Stimulated activated naive CD4-positive, alpha-beta T cell treated with Interleukin-2 at 50 U/mL for 16 hours (primary cell): ENCODE measurements around the gene MLXIPL.
"Not testable (repeated sequence)": the region's sequence is repeated elsewhere in the genome, so short reads cannot be mapped to it uniquely, and the experiment has no call there.

Source experiments
- DNase-seq: peaks from one replicate; lab custom pipeline; 2025; lab: John Stamatoyannopoulos, UW

MLXIPL gene

DNA sequence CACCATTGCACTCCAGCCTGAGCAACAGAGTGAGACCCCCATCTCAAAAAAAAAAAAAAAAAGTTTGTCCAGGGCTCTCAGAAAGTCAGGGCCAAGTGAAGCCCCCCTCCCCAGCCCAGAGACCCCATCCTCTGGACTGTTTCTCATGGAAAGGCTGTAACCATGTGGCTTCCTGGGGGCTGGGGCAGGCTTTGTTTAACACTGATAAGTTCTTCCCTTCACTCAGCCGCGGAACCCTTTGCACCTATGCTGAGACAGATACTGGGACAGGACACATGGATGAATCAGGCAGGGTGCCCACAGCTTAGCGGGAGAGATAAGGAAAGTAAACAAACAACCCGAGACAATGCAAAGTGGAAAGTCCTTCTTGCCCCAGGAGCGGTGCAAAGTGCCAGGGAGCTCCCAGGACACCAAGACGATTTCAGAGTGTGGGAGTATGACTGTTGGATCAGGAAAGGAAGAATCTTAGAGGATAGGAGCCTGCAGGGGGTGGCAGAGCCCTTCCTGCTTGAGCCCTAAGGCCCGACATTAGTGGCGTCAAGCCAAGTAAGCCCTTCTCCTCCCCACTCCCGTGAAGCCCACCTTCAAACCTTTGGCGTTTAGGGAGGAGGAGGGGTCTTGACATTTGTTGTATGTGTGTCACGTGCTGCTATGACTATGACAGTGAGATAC, 11.6 kb downstream of the MLXIPL start:
- DNase-seq: no peak

DNA sequence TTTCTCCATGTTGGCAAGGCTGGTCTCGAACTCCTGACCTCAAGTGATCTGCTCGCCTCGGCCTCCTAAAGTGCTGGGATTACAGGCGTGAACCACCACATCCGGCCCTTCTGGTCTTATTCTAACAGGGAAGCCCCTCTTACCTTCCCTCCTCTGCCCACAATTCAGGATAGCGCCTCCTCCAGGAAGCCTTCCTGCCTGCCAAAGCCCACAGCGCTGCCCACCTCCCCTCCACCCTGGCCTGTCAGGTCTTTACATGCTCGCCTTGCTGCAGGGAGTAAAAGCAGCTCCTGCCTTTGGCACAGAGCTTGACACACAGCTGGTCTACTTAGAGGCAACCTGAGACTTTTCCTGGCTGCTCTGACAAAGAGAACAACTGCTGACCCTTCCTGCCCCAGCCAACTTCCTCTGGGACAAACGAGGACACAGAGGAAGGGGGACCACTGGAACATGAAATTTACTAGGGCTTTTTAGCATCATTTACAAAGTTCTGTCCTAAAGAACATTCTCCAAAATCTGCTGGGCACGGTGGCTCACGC, 13.2 kb downstream of the MLXIPL start:
- DNase-seq: no peak

DNA sequence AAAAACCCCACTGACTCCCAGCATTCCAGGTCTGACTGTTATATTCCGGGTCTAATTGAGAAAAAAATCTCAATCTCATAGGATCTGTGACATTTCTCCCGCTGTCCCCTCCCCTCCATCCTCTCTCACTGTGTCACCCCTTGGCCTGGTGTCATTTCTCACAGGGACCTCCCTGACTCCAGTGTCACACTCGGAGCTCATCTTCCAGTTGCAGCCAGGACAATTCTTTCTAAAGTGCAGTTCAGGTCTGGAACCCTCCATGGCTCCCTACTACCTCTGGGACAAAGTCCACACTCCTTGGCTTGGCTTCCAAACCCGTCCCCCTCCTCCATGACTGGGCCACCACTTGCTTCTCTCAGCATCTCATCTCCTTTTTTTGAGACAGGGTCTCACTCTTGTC, 14.2 kb downstream of the MLXIPL start:
- DNase-seq: no peak

DNA sequence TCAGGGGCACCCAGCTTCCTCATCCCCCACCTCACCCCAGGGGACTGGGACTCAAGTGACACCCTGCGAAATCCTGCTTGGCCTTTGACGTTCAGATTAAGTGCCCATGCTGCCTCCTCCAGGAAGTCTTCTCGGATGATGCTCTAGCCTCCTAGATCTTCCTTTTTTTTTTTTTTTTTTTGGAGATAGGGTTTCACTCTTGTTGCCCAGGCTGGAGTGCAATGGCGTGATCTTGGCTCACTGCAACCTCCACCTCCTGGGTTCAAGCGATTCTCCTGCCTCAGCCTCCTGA, 16.7 kb downstream of the MLXIPL start:
- not testable (repeated sequence) for DNase-seq

DNA sequence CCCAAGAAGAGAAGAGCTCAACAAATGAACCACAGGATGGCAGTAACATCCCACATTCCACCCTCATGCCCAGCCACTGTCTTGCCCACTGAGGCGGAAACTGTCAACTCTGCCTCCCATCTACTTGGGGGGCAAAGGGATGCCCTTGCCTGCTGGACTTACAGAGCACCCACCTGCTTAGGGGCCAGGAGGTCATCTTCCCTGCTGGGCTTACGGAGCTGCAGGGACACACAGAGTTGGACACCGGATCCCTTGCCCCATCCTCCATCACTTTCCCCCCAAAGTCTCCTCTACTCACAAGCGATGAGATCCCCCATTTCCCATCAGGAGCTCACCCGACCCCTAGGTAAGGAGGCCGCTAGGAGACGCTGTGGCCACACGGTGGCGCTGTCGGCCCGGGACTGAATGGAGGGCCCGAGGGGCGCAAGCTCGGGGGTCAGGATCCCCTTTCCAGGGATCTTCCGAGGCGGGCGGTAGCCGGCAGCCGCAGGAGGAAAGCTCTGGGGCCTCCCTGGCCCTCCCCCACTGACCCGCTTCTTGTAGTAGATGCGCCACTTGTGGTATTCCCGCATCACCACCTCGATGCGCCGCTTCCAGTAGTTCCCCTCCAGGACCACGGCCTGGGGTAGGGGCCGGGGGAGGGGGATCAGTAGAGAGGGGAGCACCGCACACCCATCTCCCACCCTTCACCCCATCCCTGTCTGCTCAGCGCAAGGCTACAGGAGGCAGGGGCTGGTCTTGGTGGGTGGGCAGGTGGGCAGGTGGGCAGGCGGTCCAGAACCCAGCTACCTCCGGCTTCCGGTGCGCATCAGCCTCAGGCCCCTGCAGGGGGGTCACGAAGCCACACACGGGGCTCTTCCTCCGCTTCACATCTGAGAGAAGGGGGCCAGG, 17.3 kb downstream of the MLXIPL start:
- DNase-seq: peak; percentile 41

DNA sequence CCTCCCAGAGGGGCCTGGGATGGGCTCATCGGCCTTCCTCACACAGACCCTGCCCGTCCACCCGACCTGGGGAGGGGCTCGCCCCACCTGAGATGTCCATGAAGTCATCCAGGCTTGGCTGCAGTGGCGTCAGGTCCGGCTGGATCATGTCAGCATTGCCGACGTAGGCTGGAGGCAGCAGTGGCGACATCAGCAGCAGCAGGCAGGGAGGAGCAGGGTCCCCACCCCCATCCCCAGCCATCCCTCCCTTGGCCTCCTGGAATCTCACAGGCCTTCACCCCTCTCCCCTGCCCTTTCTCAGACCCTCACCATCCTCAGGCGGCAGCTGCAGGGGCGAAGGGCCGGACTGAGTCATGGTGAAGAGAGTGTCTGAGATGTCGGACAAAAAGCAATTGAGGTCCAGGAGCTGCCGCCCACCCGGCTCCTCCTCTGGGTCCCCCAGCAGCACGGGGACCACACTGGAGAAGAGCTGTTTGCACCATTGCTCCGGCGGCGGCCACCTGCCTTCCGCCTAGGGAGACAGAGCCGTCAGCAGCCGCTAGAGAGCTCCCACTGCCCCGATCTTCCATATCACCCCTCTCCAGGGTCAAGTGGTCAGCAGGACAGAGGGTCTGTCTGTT, 18.6 kb downstream of the MLXIPL start:
- DNase-seq: no peak

DNA sequence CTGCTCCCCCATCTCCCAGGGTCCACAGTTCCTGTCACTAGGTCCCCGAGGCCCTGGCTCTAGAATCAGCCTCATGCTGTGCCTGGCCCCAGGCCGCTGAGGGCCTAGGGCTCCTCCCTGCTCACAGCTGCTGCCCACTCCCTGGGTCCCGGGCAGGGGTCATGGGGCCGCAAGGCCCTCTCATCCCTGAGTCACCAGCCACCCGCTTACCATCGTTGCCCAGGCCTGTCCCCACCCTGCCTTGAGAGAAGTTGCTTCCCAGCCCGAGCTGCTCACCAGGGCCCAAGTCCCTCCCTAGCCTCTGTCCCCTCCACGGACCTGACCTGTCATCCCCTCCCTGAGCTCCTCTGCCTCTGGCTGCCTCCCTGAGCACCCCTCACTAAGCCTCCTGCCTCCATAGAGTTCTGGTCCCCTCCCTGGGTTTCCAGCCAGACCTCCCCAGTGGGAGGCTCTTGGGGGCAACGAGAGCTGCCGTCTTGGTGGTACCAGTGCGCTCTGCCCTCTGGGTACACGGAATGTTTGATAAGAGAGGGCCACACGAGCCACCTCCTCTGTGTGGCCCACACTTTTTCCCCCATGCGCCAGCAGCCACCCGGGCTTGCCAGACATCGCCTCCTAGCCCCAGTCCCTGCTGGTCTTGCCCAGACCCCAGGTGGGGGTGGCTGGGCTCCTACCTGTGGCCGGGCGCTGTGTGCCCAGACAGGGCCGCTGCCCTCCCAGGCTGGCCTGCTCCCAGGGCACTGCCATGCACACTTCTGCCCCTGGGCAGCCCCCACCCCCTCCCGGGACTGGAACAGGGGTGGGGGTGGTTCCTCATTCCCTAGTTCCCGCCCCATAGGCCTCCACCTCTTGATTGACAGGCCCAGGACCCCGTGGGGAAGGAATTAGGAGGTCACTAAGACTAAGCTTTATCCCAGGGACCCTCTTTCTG, 21.3 kb downstream of the MLXIPL start:
- DNase-seq: no peak

DNA sequence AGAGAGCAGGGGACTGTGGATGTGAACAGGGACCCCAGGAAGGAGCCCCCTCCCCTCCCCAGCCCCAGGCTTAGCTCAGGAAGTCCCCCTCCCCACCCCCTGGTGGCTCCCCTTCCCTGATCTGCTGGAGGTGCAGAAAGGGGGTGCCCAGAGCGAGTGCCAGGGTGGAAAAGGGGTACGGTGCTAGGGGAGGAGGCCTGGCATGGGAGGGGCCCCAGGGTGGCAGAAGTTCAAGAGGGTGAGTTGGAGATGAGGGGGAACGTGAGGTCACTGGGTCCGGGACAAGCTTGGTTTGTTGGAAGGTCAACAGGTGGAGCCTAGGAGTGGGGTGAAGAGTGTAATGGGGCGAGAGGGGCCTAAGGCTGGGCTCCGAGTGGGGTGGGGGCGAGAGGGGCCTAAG, 24.4 kb downstream of the MLXIPL start:
- no peak for DNase-seq

DNA sequence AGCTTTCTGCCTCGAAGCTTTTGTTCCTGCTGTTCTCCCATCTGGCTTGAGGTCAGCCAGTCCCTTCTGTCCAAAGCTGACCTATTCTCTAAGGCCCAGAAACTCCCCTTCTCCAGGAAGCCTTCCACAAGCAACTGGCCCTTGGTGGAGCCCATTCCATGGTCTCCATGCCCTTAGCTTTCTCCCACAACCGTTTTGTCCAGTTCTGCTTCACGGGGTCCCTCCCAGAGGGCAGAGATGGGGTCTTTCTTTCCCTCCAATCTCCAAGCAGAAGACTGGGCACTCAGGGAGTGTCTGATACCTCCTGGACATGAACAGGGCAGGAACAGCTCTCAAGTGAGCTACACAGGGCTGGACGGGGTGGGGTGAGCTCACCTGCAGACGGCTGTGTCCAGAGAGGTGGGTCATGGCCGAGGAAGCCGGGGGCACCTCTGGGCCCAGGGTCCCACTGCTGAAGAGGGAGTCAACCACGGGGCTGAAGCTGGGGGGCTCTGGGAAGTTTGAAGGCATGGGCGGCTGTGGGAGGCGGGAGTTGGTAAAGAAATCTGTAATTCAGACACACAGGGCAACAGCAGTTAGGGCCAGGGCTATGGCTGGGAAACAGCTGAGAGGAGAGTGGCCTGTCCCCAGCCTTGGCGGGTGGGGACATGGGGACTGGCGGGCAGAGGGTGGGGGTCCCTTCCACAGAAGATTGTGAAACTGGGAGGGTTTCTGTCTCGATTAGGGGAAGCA, 25.0 kb downstream of the MLXIPL start:
- DNase-seq: no peak

DNA sequence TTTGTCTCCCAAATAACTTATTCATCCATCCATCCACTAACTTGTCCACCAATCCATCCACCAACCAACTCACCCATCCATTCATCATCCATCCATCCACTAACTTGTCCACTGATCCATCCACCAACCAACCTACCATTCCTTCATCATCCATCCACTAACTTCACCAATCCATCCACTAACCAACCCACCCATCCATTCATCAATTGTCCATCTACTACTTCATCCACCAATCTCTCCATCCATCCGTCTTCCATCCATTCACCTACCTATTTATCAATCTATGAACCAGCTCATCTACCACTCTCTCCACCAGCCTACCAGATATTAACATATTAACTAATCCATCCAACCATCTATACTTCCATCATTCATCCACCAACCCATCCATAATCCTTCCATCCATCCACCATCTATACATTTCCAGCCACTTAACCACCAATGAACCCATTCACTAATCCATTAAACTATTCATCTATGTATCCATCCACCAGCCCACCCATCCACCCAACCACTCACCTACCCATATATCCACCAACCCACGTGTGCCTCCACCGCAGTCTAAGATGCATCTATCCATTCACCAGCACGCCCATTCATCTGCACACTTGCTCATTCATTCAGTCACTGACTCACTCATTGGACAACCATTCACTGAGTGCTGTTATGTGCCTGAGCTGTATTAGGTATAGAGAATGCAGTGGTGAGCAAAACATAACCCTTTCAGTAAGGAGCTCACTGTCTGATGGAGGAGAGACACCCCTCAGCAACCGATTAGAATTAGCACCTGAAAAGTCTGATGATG, 26.1 kb downstream of the MLXIPL start:
- no peak for DNase-seq

DNA sequence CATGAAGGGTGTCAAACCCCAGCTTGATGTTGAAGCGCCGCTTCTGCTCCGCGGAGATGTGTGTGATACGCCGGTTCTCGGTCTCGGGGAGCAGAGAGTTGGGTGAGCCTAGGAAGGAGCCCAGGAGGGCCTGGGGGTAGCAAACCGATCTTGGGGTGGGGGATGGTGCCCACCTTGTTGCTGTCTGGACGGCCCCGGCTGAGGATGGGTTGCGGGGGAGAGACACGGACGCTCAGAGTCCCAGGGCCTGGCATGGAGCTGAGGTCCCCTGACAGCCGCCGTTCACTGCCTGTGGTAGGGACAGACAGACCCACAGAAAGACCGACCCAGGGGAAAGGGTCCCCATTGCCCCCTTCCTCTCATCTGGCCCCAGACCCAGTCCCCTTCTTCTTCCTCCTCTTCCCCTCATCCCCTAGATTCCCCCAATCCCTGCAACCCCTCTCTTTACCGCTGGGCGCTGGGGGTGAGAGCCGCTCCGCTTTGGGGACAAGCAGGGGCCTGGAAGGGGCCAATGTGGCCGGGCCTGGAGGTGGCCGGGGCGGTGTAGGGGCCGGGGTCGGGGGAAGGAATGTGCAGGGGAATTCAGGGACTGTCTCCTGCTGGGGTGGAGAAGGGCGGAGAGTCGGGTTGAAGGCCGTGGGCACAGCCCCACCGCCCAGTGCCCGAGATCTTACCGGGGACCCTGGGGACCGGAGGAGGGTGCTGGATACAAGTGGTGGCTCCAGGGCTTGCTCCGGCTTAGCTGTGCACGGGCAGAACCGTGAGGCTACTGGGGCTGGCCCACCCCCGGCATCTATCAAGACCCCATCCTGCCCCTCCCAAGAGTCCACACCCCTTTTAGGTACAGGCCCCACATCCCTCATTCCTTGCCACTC, 27.9 kb downstream of the MLXIPL start:
- no peak for DNase-seq

DNA sequence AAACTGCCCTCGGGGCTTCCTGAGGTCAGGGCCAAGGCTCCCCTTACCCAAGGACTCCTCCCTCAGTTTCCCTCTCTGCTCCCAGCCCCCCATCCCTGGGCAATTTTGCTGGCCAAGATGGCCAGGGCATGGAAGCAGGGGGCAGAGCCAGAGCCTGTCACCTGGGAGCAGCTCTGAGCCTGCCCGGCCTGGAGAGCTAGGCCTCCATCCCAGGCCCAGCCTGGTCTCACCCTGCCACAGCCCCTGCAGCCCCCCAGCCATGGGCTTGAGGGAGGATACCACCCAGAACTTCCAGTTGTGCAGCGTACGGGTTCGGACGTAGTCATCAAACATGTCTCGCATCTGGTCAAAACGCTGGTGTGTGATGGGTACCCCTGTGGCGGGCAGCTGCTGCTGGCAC, 29.0 kb downstream of the MLXIPL start:
- no peak for DNase-seq

DNA sequence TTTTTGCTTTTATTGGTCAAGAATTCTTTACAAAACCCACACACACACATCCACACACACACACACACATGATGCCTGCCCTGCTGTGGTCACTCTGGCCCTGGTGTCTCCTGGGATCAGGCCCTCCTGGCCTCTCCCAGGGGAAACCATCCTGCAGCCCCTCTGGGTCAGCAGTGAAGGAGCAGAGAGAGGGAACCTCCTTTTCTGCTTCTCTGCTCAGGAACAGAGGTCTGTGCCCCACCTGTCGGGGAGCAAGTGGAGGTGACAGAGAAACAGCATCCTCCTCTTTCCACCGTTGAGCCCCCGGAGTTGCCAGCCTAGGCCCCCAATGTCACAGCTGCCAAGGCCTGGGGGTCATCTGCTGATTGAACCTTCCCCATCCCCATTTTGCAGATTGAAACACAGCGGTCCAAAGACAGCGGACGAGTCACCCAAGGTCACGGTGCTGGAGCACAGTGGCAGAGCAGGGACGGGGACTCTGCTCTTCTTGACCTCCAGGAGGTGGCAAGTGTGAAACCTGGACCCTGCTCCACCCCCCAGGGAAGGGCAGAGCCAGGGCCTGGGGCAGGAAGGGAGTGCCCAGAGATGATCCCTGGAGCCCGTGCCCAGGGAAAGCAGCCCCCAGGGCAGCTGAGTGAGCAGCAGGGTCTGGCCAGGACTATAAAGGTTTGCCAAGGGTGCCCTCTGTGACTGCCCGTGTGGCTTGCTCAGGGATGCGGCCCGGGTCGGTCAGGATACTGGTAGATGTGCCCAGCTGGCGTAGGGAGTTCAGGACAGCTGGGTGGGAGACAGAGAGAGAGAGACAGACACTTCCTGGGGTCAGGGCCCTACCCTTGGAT, 30.9 kb downstream of the MLXIPL start:
- DNase-seq: no peak

DNA sequence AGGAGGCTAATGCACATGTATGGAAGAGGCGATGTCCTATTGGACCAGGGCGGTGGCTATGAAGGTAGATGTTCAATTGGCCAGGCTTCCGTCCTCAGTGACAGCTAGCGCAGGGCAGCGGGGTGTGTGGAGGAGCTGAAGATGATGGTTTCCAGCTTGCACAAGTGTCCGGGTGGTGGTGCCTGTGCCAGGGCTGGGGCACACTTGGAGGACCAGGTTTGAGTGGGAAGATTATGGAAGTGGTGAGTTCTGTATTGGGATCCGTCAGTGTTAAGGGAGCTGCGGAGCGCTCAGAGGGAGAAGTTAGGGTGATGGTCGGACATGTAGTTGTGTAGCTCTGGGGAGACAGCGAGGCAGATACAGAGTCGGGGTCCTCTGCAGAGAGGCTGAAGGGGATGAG, 37.4 kb downstream of the MLXIPL start:
- no peak for DNase-seq

DNA sequence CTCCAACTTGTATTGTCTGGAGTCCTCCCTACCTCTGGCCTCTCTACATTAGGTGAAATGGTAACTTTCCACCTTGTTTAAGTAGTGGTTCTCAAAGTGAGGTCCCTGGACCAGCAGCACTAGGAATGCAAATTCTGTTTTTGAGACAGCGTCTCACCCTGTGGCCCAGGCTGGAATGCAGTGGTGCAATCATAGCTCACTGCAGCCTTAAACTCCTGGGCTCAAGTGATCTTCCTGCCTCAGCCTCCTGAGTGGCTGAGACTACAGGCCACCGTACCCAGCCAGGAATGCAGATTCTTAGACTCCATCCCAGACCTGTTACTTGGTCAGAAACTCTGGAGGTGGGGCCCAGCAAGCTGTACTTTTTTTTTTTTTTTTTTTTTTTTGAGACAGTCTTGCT, 39.1 kb downstream of the MLXIPL start:
- no peak for DNase-seq

DNA sequence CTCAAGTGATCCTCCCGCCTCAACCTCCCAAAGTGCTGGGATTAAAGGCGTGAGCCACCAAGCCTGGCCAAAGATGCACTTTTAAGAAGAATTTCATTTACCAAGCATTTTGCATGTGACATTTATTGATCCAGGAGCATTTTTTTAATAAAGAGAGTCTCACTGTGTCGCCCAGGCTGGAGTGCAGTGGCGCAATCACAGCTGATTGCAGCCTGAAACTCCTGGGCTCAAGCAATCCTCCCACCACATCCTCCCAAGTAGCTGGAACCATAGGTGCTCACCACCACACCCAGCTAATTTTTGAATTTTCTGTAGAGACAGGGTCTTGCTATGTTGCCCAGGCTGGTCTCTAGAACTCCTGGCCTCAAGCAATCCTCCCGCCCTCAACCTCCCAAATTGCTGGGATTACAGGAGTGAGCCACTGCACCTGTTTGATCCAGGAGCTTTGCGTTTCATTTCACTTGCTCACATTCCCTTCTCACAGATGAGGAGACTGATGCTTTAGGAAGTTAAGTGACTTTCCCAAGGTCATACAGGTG, 41.6 kb downstream of the MLXIPL start:
- DNase-seq: no peak

DNA sequence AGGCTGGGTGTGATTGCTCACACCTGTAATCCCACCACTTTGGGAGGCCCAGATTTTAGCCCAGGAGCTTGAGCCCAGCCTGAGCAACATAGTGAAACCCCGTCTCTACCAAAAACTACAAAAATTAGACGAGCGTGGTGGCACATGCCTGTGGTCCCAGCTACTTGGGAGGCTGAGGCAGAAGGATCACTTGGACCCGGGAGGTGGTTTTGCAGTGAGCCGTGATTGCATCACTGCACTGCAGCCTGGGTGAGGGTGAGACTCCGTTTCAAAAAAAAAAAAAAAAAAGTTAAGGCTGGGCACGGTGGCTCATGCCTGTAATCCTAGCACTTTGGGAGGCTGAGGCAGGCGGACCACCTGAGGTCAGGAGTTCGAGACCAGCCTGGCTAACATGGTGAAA, 43.3 kb downstream of the MLXIPL start:
- not testable (repeated sequence) for DNase-seq
